ENCODE measurements around the gene ADCY3. TPM values are rescaled to one million over a fixed set of nuclear protein-coding genes. Genes with fewer than 3 reads are reported as not detected.

Gene ADCY3
- total RNA-seq, 3 donors from 2014 or later (not counting 1 experiment from before 2014, with no cell fraction given), result 5.4 to 9.2 (median 7.6) TPM

- WGBS (ENCODE audit: insufficient coverage), result 95% methylated on average over 17 of the region's 17 CpGs
- no peak for TF ChIP-seq CTCF (IDR thresholded peaks at IDR 0.05)
Measured at GRCh38 chr2:24828238-24828996, 91.6 kb downstream of the ADCY3 start.

GRCh38 chr2:24827321-24828237 is 92.5 kb downstream of the ADCY3 start:
- Histone ChIP-seq H3K27ac (ENCODE audit: low read length) (no peak overlapping the region), H3K36me3 (ENCODE audit: control insufficient read depth, insufficient read depth, low read length) (no peaks in the 10 kb centered on the region), H3K27me3 (ENCODE audit: control insufficient read depth, insufficient read depth, low read length) (no peaks in the 10 kb centered on the region), H3K9me3 (ENCODE audit: control insufficient read depth, insufficient read depth, low read length) (no peaks in the 10 kb centered on the region), H3K4me3 (ENCODE audit: low read length) (no peak overlapping the region), H3K4me1 (ENCODE audit: control insufficient read depth, insufficient read depth, low read length) (peaks cover 15% of the 10 kb centered on the region)
- Mint-ChIP-seq H3K9me3 (no peaks in the 10 kb centered on the region), H3K27me3 (ENCODE audit: low read depth in 2 of 2) (no peaks in the 10 kb centered on the region), H3K4me3 (no peak overlapping the region), H3K27ac (peak overlapping the region; percentile 48 to 66), H3K36me3 (no peaks in the 10 kb centered on the region), H3K4me1 (peaks cover 24% of the 10 kb centered on the region in 2 donors)
- peak; percentile 63 to 89 for DNase-seq
- intact Hi-C loops (cut with micrococcal nuclease), result loop anchor here (1.0 to 5.0 kb wide), 4 partner anchors 214 to 417 kb away; no protein-coding TSS in a partner anchor
- ATAC-seq, result peak; percentile 90 to 94 (median 92)
- TF ChIP-seq CTCF (IDR thresholded peaks at IDR 0.05), result peak; percentile 93
- 69% methylated on average over 30 of the region's 30 CpGs for WGBS (ENCODE audit: insufficient coverage)

More at GRCh38 chr2:24828238-24828996, 91.6 kb downstream of the ADCY3 start:
- peaks cover 24 to 29% of the 10 kb centered on the region in 2 donors for H3K4me1 Mint-ChIP-seq
- ATAC-seq, result no peak
- Histone ChIP-seq H3K4me1 (ENCODE audit: control insufficient read depth, insufficient read depth, low read length) (peaks cover 15% of the 10 kb centered on the region), H3K4me3 (ENCODE audit: low read length) (no peak overlapping the region), H3K9me3 (ENCODE audit: control insufficient read depth, insufficient read depth, low read length) (no peaks in the 10 kb centered on the region), H3K36me3 (ENCODE audit: control insufficient read depth, insufficient read depth, low read length) (no peaks in the 10 kb centered on the region), H3K27ac (ENCODE audit: low read length) (no peak overlapping the region), H3K27me3 (ENCODE audit: control insufficient read depth, insufficient read depth, low read length) (no peaks in the 10 kb centered on the region)
- intact Hi-C loops (cut with micrococcal nuclease), result loop anchor here (5.0 kb wide), 1 partner anchor 286 kb away; no protein-coding TSS in a partner anchor
- H3K27me3 Mint-ChIP-seq (ENCODE audit: low read depth in 2 of 2), result no peaks in the 10 kb centered on the region
- no peak overlapping the region for H3K4me3 Mint-ChIP-seq
- no peak for DNase-seq
- H3K9me3 Mint-ChIP-seq, result no peaks in the 10 kb centered on the region
- no peak overlapping the region for H3K27ac Mint-ChIP-seq
- no peaks in the 10 kb centered on the region for H3K36me3 Mint-ChIP-seq

GRCh38 chr2:24826773-24827145 is 93.3 kb downstream of the ADCY3 start:
- no peak overlapping the region for H3K4me3 ChIP-seq (ENCODE audit: low read length)
- H3K4me1 Mint-ChIP-seq, result peaks cover 24% of the 10 kb centered on the region in 2 donors
- H3K9me3 ChIP-seq (ENCODE audit: control insufficient read depth, insufficient read depth, low read length), result no peaks in the 10 kb centered on the region
- H3K36me3 Mint-ChIP-seq, result no peaks in the 10 kb centered on the region
- no peak for TF ChIP-seq CTCF (IDR thresholded peaks at IDR 0.05)
- no peaks in the 10 kb centered on the region for H3K27me3 ChIP-seq (ENCODE audit: control insufficient read depth, insufficient read depth, low read length)
- peaks cover 15% of the 10 kb centered on the region for H3K4me1 ChIP-seq (ENCODE audit: control insufficient read depth, insufficient read depth, low read length)
- H3K27me3 Mint-ChIP-seq (ENCODE audit: low read depth in 2 of 2), result no peaks in the 10 kb centered on the region
- H3K27ac ChIP-seq (ENCODE audit: low read length), result no peak overlapping the region
- no peak for DNase-seq
- no peak overlapping the region for H3K4me3 Mint-ChIP-seq
- intact Hi-C loops (cut with micrococcal nuclease), result loop anchor here (1.0 to 5.0 kb wide), 4 partner anchors 213 to 416 kb away; no protein-coding TSS in a partner anchor
- WGBS (ENCODE audit: insufficient coverage), result 73% methylated on average over 2 of the region's 5 CpGs
- no peaks in the 10 kb centered on the region for H3K36me3 ChIP-seq (ENCODE audit: control insufficient read depth, insufficient read depth, low read length)
- peak overlapping the region; percentile 48 to 86 for H3K27ac Mint-ChIP-seq
- ATAC-seq, result peak in 1 of 3 donors; percentile 16
- H3K9me3 Mint-ChIP-seq, result no peaks in the 10 kb centered on the region
